Pancreas (tissue), 10 donors: ENCODE measurements around the gene BRSK2. TPM values are rescaled to one million over a fixed set of nuclear protein-coding genes. Genes with fewer than 3 reads are reported as not detected.

Experiments used
- ATAC-seq, 4 donors: fragments of 200-7000 bp; cut with Tn5 transposase; one replicate each; pipeline versions ENCODE4 v1.8.0 to v1.9.1; 2020; ENCODE audit warnings: mild to moderate bottlenecking in 4 of 4, moderate library complexity in 4 of 4
- DNase-seq, 6 donors: peaks; one replicate each; pipeline ENCODE4 v3.0.0-alpha.2; 2020
- FAIRE-seq: peaks from 2 replicates; lab custom pipeline; 2012; peaks lifted over from hg19 to GRCh38; lab: Jason Lieb, UNC
- H3K27ac ChIP-seq, 4 donors: fragments of 200-600 bp; sonication (generic); 1 replicate in 3 of 4; 2 replicates in 1 of 4; pipeline versions ENCODE4 v1.5.0 to v1.8.0; 2020
- H3K27me3 ChIP-seq, 4 donors: fragments of 200-600 bp; one replicate each; pipeline ENCODE4 v1.8.0; 2021
- H3K36me3 ChIP-seq, 3 donors: fragments of 200-600 bp; sonication (generic) in 1 of 3; one replicate each; pipeline versions ENCODE4 v1.5.0 to v1.8.0; 2020 to 2021
- H3K4me1 ChIP-seq, 3 donors: fragments of 200-600 bp; one replicate each; pipeline ENCODE4 v1.8.0; 2021
- H3K4me3 ChIP-seq, 4 donors: fragments of 200-600 bp; sonication (generic) in 2 of 4; one replicate each; pipeline versions ENCODE4 v1.5.0 to v1.8.0; 2020 to 2021
- H3K9me3 ChIP-seq, 4 donors: fragments of 200-600 bp; one replicate each; pipeline ENCODE4 v1.8.0; 2021
- WGBS, 2 donors: extraction: QIAGEN DNeasy Blood & Tissue Kit; methylation state at CpG; one replicate each; pipeline ENCODE4 v1.1.7; 2013; 5-methylcytosine and 5-hydroxymethylcytosine counted together
- intact Hi-C, 3 donors: fragments of 100-400 bp; cut with DNase I; formaldehyde crosslinking; loops; one replicate each; pipeline versions ENCODE4 v1.11.1 to v1.14.2; 2022
- polyA plus RNA-seq, 2 donors: library from polyadenylated mRNA; stranded (reverse); fragments of 200-250 nt; gene quantifications; one replicate each; pipeline ENCODE4 v1.2.3, GENCODE V29; 2013
- total RNA-seq, 6 donors: library from RNA; stranded (reverse); fragmentation: NEBNext Ultra II Directional in 4 of 6; extraction: Animal tissue kit (Norgen Biotek cat#: 25700) in 4 of 6; gene quantifications; one replicate each; pipeline versions ENCODE4 v1.2.1 to v1.2.4, GENCODE V29; 2021 to 2023
- TF ChIP-seq, protein P1 (sequence below), 4 donors: fragments of 200-600 bp; sonication (generic) in 3 of 4; IDR thresholded peaks; one replicate each; pipeline versions ENCODE4 v1.5.0 to v1.8.0; 2021; ENCODE audit warnings: antibody characterized with exemption in 4 of 4
- donor health status: healthy with polysubstance abuse.
- donor health status: DM: no; HTN: no; CAD: no; lungs with moderate emphysema.
- donor health status: DM: no; HTN: no; CAD: no.
- donor health status: control.
- donor health status: control.
- donor health status: Bipolar disorder and iron deficiency.
- donor health status: DM: yes; HTN: yes; CAD: no.
- donor health status: DM: no; HTN: no; CAD: no.
- donor health status: DM: no; HTN: no; CAD: no.
- donor health status: DM: yes; HTN: yes; CAD: no.

The BRSK2 gene
- total and polyA plus RNA-seq, 8 donors, result 44.2 to 215 (median 70.9) TPM

- no peak overlapping the region for H3K27ac ChIP-seq
- no peak for ATAC-seq
- H3K36me3 ChIP-seq, result no peaks in the 10 kb centered on the region
- intact Hi-C loops, result no loop called here
- no peak overlapping the region for H3K4me3 ChIP-seq
- DNase-seq, result peak in 1 of 6 donors; percentile 42
- no peaks in the 10 kb centered on the region for H3K27me3 ChIP-seq
- TF ChIP-seq, protein P1, sequence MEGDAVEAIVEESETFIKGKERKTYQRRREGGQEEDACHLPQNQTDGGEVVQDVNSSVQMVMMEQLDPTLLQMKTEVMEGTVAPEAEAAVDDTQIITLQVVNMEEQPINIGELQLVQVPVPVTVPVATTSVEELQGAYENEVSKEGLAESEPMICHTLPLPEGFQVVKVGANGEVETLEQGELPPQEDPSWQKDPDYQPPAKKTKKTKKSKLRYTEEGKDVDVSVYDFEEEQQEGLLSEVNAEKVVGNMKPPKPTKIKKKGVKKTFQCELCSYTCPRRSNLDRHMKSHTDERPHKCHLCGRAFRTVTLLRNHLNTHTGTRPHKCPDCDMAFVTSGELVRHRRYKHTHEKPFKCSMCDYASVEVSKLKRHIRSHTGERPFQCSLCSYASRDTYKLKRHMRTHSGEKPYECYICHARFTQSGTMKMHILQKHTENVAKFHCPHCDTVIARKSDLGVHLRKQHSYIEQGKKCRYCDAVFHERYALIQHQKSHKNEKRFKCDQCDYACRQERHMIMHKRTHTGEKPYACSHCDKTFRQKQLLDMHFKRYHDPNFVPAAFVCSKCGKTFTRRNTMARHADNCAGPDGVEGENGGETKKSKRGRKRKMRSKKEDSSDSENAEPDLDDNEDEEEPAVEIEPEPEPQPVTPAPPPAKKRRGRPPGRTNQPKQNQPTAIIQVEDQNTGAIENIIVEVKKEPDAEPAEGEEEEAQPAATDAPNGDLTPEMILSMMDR (IDR thresholded peaks at IDR 0.05), result no peak
- no peak for FAIRE-seq
- H3K4me1 ChIP-seq, result no peaks in the 10 kb centered on the region
- H3K9me3 ChIP-seq, result no peaks in the 10 kb centered on the region
- WGBS, 2 donors, result 89 to 95% methylated on average over 17 of the region's 17 CpGs
Measured at GRCh38 chr11:1375955-1376258, 13.8 kb upstream of the BRSK2 start.

DNA sequence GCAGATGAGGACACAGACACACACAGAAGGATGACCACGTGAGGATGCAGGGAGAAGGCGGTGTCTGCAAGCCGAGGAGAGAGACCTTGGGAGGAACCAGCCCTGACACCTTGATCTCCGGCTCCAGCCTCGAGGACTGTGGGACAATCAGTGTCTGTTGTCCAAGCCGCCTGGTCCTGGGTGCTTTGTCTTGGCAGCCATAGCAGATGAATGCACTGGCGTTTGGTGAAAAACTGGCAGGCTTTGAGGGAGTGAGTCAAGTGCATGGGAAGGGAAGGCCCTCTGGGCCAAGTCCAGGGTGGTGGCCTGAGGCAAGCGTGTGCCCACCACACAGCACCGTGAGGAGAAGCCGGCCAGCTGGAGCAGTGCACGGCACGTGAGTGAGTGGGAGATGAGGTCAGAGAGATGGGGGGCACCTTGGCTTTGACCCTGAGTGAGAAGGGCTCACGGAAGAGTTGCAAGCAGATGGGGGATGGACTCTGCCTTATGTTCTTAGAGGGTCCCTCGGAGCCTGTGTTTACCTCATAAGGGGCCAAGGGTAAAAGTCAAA lies 12.4 kb upstream of the BRSK2 start:
- H3K27me3 ChIP-seq, result no peaks in the 10 kb centered on the region
- H3K4me1 ChIP-seq, result no peaks in the 10 kb centered on the region
- H3K36me3 ChIP-seq, result no peaks in the 10 kb centered on the region
- no peak overlapping the region for H3K27ac ChIP-seq
- no peak for FAIRE-seq
- H3K9me3 ChIP-seq, result no peaks in the 10 kb centered on the region
- peak in 1 of 6 donors; percentile 31 for DNase-seq
- intact Hi-C loops, result no loop called here
- no peak overlapping the region for H3K4me3 ChIP-seq
- no peak for ATAC-seq
- 79 to 88% methylated on average over 14 of the region's 14 CpGs for WGBS, 2 donors
- TF ChIP-seq, protein P1 (IDR thresholded peaks at IDR 0.05), result no peak

- no peaks in the 10 kb centered on the region for H3K9me3 ChIP-seq
- TF ChIP-seq, protein P1 (IDR thresholded peaks at IDR 0.05), result no peak
- no peak for ATAC-seq
- no peak overlapping the region for H3K27ac ChIP-seq
- H3K36me3 ChIP-seq, result no peaks in the 10 kb centered on the region
- no peak overlapping the region for H3K4me3 ChIP-seq
- no peaks in the 10 kb centered on the region for H3K4me1 ChIP-seq
- FAIRE-seq, result no peak
- 75 to 83% methylated on average over 10 of the region's 10 CpGs for WGBS, 2 donors
- no peaks in the 10 kb centered on the region for H3K27me3 ChIP-seq
- intact Hi-C loops, result no loop called here
- peak in 2 of 6 donors; percentile 14 to 62 for DNase-seq
Measured at GRCh38 chr11:1381793-1382425, 7.8 kb upstream of the BRSK2 start.

DNA sequence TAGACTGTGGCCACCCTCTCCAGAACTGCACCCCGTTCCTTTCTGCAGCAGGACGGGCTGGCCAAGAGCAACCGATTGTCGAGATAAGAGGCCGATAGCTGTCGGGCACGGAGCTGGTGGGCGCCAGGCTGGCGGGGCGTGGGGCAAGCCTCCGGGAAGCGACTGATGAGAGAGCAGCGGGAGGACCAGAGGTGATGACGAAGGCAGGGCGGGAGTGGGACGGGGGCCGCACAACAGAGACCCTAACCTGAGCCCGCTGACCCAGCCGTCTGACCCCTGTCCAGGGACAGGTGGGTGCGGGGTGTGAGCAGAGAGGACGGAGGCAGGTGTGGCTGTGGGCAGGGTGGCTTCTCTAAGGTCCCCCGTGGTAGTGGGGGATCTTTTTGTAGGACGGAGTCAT lies 7.3 kb upstream of the BRSK2 start:
- H3K4me1 ChIP-seq, result no peaks in the 10 kb centered on the region
- peak overlapping the region in 1 of 4 donors; percentile 67 for H3K4me3 ChIP-seq
- H3K27ac ChIP-seq, result peak overlapping the region in 2 of 4 donors; percentile 62 to 78
- TF ChIP-seq, protein P1 (IDR thresholded peaks at IDR 0.05), result no peak
- H3K9me3 ChIP-seq, result no peaks in the 10 kb centered on the region
- FAIRE-seq (no peak), ATAC-seq (peak in 1 of 4 donors; percentile 9), DNase-seq (peak in 4 of 6 donors; percentile 21 to 79 (median 54))
- 50 to 60% methylated on average over 23 of the region's 23 CpGs for WGBS, 2 donors
- H3K36me3 ChIP-seq, result no peaks in the 10 kb centered on the region
- no peaks in the 10 kb centered on the region for H3K27me3 ChIP-seq
- intact Hi-C loops, result no loop called here
